Measurements from ENCODE around the gene MAMDC2.

The MAMDC2 gene

GRCh38 chr9:70262366-70262765 lies 218.7 kb downstream of the MAMDC2 start:
- ChIA-PET POLR2A (ENCODE audit: low non-redundant PET) (no interaction called here), CTCF (no interaction called here)
- no peak overlapping the region for H3K27ac ChIP-seq
- TF ChIP-seq CTCF (conservative IDR thresholded peaks at IDR 0.05; ENCODE audit: low read depth), result no peak
- DNase-seq (ENCODE audit: low spot score), result no peak

GRCh38 chr9:70262948-70263347 lies 219.3 kb downstream of the MAMDC2 start:
- ChIA-PET CTCF (interaction anchor here (0.6 kb wide), 1 partner anchor 307 kb away, joined by 3 read pairs; no protein-coding TSS in a partner anchor), POLR2A (ENCODE audit: low non-redundant PET) (no interaction called here)
- no peak for TF ChIP-seq CTCF (conservative IDR thresholded peaks at IDR 0.05; ENCODE audit: low read depth)

GRCh38 chr9:70263421-70263820 lies 219.8 kb downstream of the MAMDC2 start:
- ChIA-PET CTCF (interaction anchor here (0.6 kb wide), 1 partner anchor 306 kb away, joined by 3 read pairs; no protein-coding TSS in a partner anchor), POLR2A (ENCODE audit: low non-redundant PET) (no interaction called here)
- TF ChIP-seq CTCF (conservative IDR thresholded peaks at IDR 0.05; ENCODE audit: low read depth), result no peak
- DNase-seq (ENCODE audit: low spot score), result no peak
- no peak overlapping the region for H3K27ac ChIP-seq

More at GRCh38 chr9:70262948-70263347, 219.3 kb downstream of the MAMDC2 start:
- H3K27ac ChIP-seq, result no peak overlapping the region
- no peak for DNase-seq (ENCODE audit: low spot score)
